Stimulated activated memory B cell treated with anti-CD40 and anti-IgM and Interleukin-4, amounts not matched to agents 10 μg/mL and 1 μg/mL and 100 μg/mL, for 72 hours (primary cell): ENCODE data around the gene PMVK.
A peak's percentile ranks its signal among the peaks of the same experiment; 100 is the strongest.
"Not testable (repeated sequence)": the region's sequence is repeated elsewhere in the genome, so short reads cannot be mapped to it uniquely, and the experiment has no call there.

Experiments
- ATAC-seq: fragments of 150-1000 bp; cut with Tn5 transposase; 2 replicates; pipeline ENCODE4 v1.10.0; 2021
- H3K27ac Mint-ChIP-seq: one replicate; pipeline ENCODE4 v1.8.0; 2022; ENCODE audit warnings: mild to moderate bottlenecking, mixed read lengths
- H3K27me3 Mint-ChIP-seq: one replicate; pipeline ENCODE4 v1.8.0; 2022; ENCODE audit warnings: mixed read lengths
- H3K36me3 Mint-ChIP-seq: one replicate; pipeline ENCODE4 v1.8.0; 2022; ENCODE audit warnings: mixed read lengths
- H3K4me1 Mint-ChIP-seq: one replicate; pipeline ENCODE4 v1.8.0; 2022; ENCODE audit warnings: mixed read lengths
- H3K4me3 Mint-ChIP-seq: one replicate; pipeline ENCODE4 v1.8.0; 2022; ENCODE audit warnings: mild to moderate bottlenecking, moderate library complexity, mixed read lengths
- H3K9me3 Mint-ChIP-seq: one replicate; pipeline ENCODE4 v1.8.0; 2022; ENCODE audit warnings: mixed read lengths

The PMVK gene

GRCh38 chr1:154936555-154937084 lies at the start of gene PMVK:
TSS of gene PMVK (minus strand) at chr1:154936719. CDS start at chr1:154936685, 34 bp downstream.
- peak within 1 kb of the TSS; percentile 85 for H3K4me3 Mint-ChIP-seq
- no peaks in the 10 kb centered on the region for H3K9me3 Mint-ChIP-seq
- H3K4me1 Mint-ChIP-seq = peaks cover 50% of the 10 kb centered on the region
- no peaks in the 10 kb centered on the region for H3K36me3 Mint-ChIP-seq
- peak within 1 kb of the TSS; percentile 99 for H3K27ac Mint-ChIP-seq
- ATAC-seq = peak; percentile 95
- no peaks in the 10 kb centered on the region for H3K27me3 Mint-ChIP-seq

GRCh38 chr1:154983776-154984466 lies 47.4 kb upstream of the PMVK start:
- H3K9me3 Mint-ChIP-seq = no peaks in the 10 kb centered on the region
- H3K27me3 Mint-ChIP-seq = no peaks in the 10 kb centered on the region
- no peak overlapping the region for H3K27ac Mint-ChIP-seq
- peaks cover 14% of the 10 kb centered on the region for H3K36me3 Mint-ChIP-seq
- peaks cover 21% of the 10 kb centered on the region for H3K4me1 Mint-ChIP-seq
- no peak for ATAC-seq
- no peak overlapping the region for H3K4me3 Mint-ChIP-seq

- no peaks in the 10 kb centered on the region for H3K27me3 Mint-ChIP-seq
- no peak within 1 kb of the TSS for H3K4me3 Mint-ChIP-seq
- H3K9me3 Mint-ChIP-seq = no peaks in the 10 kb centered on the region
- peaks cover 9% of the 10 kb centered on the region for H3K36me3 Mint-ChIP-seq
- peaks cover 12% of the 10 kb centered on the region for H3K4me1 Mint-ChIP-seq
- H3K27ac Mint-ChIP-seq = no peak within 1 kb of the TSS
- ATAC-seq = peak; percentile 100
Measured at GRCh38 chr1:154982897-154983648, 46.6 kb upstream of the PMVK start, which contains the start of gene FLAD1. TSS of gene FLAD1 (plus strand) at chr1:154983344. CDS start at chr1:154983695, 351 bp downstream.

GRCh38 chr1:154982341-154982740 lies 45.8 kb upstream of the PMVK start:
- ATAC-seq = no peak
- Mint-ChIP-seq H3K4me3 (no peak overlapping the region), H3K4me1 (peaks cover 16% of the 10 kb centered on the region)

GRCh38 chr1:154978360-154978759 lies 41.8 kb upstream of the PMVK start:
- Mint-ChIP-seq H3K36me3 (peaks cover 5% of the 10 kb centered on the region), H3K27me3 (no peaks in the 10 kb centered on the region), H3K4me3 (no peak overlapping the region), H3K4me1 (peaks cover 8% of the 10 kb centered on the region), H3K27ac (no peak overlapping the region), H3K9me3 (no peaks in the 10 kb centered on the region)
- no peak for ATAC-seq

More at GRCh38 chr1:154982341-154982740, 45.8 kb upstream of the PMVK start:
- no peaks in the 10 kb centered on the region for H3K9me3 Mint-ChIP-seq
- no peak overlapping the region for H3K27ac Mint-ChIP-seq
- H3K27me3 Mint-ChIP-seq = no peaks in the 10 kb centered on the region
- peaks cover 5% of the 10 kb centered on the region for H3K36me3 Mint-ChIP-seq

GRCh38 chr1:154977762-154978161 lies 41.2 kb upstream of the PMVK start:
- H3K4me3 Mint-ChIP-seq, H3K9me3 Mint-ChIP-seq, H3K27ac Mint-ChIP-seq, ATAC-seq, H3K27me3 Mint-ChIP-seq, H3K36me3 Mint-ChIP-seq: not testable (repeated sequence)
- H3K4me1 Mint-ChIP-seq = peaks cover 11% of the 10 kb centered on the region

GRCh38 chr1:154975409-154976059 lies 39.0 kb upstream of the PMVK start:
- peaks cover 31% of the 10 kb centered on the region for H3K4me1 Mint-ChIP-seq
- peak; percentile 10 for ATAC-seq
- H3K9me3 Mint-ChIP-seq = no peaks in the 10 kb centered on the region
- no peak overlapping the region for H3K4me3 Mint-ChIP-seq
- H3K27me3 Mint-ChIP-seq = no peaks in the 10 kb centered on the region
- H3K36me3 Mint-ChIP-seq = peaks cover 11% of the 10 kb centered on the region
- no peak overlapping the region for H3K27ac Mint-ChIP-seq

- no peaks in the 10 kb centered on the region for H3K27me3 Mint-ChIP-seq
- no peaks in the 10 kb centered on the region for H3K9me3 Mint-ChIP-seq
- ATAC-seq = peak; percentile 81
- peaks cover 33% of the 10 kb centered on the region for H3K4me1 Mint-ChIP-seq
- H3K4me3 Mint-ChIP-seq = no peak overlapping the region
- peaks cover 11% of the 10 kb centered on the region for H3K36me3 Mint-ChIP-seq
- no peak overlapping the region for H3K27ac Mint-ChIP-seq
Measured at GRCh38 chr1:154974808-154975408, 38.4 kb upstream of the PMVK start.

- H3K4me3 Mint-ChIP-seq = no peak within 1 kb of the TSS
- peaks cover 37% of the 10 kb centered on the region for H3K4me1 Mint-ChIP-seq
- H3K27ac Mint-ChIP-seq = no peak within 1 kb of the TSS
- peaks cover 11% of the 10 kb centered on the region for H3K36me3 Mint-ChIP-seq
- peak; percentile 94 for ATAC-seq
- H3K27me3 Mint-ChIP-seq = no peaks in the 10 kb centered on the region
- H3K9me3 Mint-ChIP-seq = no peaks in the 10 kb centered on the region
Measured at GRCh38 chr1:154974102-154974807, 37.7 kb upstream of the PMVK start, which contains the start of gene CKS1B. TSS of gene CKS1B (plus strand) at chr1:154974681. CDS start at chr1:154974746, 65 bp downstream.

GRCh38 chr1:154973344-154974101 lies 37.0 kb upstream of the PMVK start:
- Mint-ChIP-seq H3K9me3 (no peaks in the 10 kb centered on the region), H3K4me1 (peaks cover 45% of the 10 kb centered on the region), H3K27me3 (no peaks in the 10 kb centered on the region), H3K36me3 (peaks cover 18% of the 10 kb centered on the region), H3K27ac (no peak overlapping the region), H3K4me3 (no peak overlapping the region)
- peak; percentile 44 for ATAC-seq

- H3K4me1 Mint-ChIP-seq = peaks cover 42% of the 10 kb centered on the region
- peak overlapping the region; percentile 20 for H3K27ac Mint-ChIP-seq
- peaks cover 26% of the 10 kb centered on the region for H3K36me3 Mint-ChIP-seq
- H3K9me3 Mint-ChIP-seq = no peaks in the 10 kb centered on the region
- no peaks in the 10 kb centered on the region for H3K27me3 Mint-ChIP-seq
- H3K4me3 Mint-ChIP-seq = no peak overlapping the region
- no peak for ATAC-seq
Measured at GRCh38 chr1:154972517-154973343, 36.2 kb upstream of the PMVK start.

GRCh38 chr1:154972213-154972516 lies 35.6 kb upstream of the PMVK start:
- Mint-ChIP-seq H3K27me3 (no peaks in the 10 kb centered on the region), H3K4me3 (no peak overlapping the region), H3K4me1 (peaks cover 37% of the 10 kb centered on the region), H3K9me3 (no peaks in the 10 kb centered on the region), H3K36me3 (peaks cover 30% of the 10 kb centered on the region), H3K27ac (peak overlapping the region; percentile 20)
- ATAC-seq = no peak

- H3K36me3 Mint-ChIP-seq = peaks cover 33% of the 10 kb centered on the region
- H3K27ac Mint-ChIP-seq = peak overlapping the region; percentile 82
- H3K9me3 Mint-ChIP-seq = no peaks in the 10 kb centered on the region
- no peak for ATAC-seq
- H3K27me3 Mint-ChIP-seq = no peaks in the 10 kb centered on the region
- H3K4me1 Mint-ChIP-seq = peaks cover 37% of the 10 kb centered on the region
- peak overlapping the region; percentile 5 for H3K4me3 Mint-ChIP-seq
Measured at GRCh38 chr1:154971341-154971998, 35.0 kb upstream of the PMVK start.
